ENCODE data around the gene DOP1B.

DNA sequence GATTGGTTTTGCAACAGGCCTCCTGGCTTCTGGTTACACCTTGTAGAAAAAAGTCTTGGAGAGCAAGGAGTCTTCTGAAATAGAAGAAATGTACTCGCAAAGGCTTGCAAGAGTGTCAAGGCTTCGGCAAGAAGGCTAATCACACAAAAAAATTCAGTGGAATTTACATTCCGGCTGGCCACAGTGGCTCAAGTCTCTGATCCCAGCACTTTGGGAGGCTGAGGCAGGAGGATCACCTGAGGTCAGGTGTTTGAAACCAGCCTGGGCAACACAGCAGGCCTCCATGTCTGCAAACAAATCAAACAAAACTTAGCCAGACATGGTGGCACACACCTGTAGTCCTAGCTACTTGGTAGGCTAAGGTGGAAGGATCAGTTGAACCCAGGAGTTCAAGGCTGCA is 7.7 kb upstream of the DOP1B start:
- TF ChIP-seq EZH2 (optimal IDR thresholded peaks at IDR 0.05; ENCODE audit: low read depth, low read length) (no peak), CTCF (IDR thresholded peaks at IDR 0.05; ENCODE audit: low read length) (no peak)

Data from MM.1S (cell line).